ENCODE data around the gene ZNF564. TPM values are rescaled to one million over a fixed set of nuclear protein-coding genes. Genes with fewer than 3 reads are reported as not detected.

Gene ZNF564
- 7.6 and 8.2 TPM in 2 replicates for total RNA-seq

DNA sequence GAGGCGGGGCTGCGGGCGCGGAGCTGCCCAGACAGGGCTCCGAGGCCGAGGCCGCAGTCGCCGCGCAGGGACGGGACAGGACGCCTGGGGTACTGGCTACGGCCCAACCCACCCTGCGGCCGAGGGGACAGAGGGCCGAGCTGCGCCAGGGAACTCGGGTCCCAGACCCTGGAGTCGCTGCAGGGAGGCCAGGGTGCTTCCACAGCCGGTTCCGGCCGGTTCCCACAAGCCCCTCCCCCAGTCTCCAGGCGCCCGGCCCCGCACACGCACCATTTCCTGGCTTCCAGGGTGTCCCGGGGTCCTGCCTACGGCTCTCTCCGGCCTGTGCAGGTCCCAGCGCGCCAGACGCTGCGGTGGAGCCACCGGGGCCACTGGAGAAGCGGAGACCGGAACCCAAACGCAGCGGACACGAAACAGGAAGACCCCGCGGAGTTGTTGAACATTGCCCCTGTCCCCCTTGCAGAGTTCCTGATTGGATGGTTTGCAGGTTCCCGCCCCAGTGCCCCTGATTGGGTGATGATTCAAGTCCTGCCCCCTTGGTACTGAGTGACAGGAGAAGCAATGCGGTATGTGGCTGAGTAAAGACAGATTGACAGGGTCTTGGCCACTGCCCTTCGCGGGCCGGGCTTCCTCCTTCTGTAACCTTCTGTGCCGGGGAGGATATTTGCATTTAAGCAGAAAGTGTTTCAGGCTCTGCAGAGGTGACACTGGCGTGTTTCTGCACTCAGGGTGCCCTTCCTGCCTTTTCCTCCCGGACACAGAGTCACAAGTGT lies at the start of gene ZNF564:
ZNF564 (minus strand) TSS at position 423 of the 773 bp plus-strand sequence; CDS start at position 273, 150 bp downstream.

DNA sequence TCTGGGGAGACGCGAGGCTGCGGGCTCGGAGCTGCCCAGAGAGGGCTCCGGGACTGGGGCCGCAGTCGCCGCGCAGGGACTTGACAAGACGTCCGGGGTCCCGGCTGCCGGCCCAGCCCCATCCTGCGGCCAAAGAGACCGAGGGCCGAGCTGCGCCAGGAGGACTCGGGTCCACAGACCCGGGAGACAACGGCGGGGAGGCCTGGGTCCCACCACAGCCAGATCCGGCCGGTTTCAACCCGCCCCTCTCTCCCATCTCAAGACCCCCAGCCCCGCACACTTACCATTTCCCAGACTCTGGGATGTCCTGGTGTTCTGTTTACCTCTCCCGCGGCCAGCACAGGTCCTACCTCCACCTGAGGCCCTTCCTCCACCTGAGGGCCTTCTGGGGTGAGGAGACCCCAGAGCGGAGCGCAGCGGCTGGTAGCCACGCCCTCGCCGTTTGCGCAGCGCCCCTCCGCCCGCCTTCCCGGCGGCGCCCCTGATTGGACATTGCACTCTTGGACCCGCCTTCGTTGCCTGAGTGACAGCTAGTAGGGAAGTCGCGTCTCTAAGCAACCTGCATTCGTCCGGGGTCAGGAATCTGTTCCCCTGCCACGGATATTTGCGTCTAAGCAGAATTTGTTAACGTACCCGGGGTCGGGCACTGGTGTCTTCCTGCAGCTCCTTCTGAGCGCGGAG lies 66.8 kb downstream of the ZNF564 start, which contains the start of gene ZNF709:
ZNF709 (minus strand) TSS at position 446 of the 681 bp plus-strand sequence; CDS start at position 287, 159 bp downstream.

Other genes with a start within 250 kb of the ZNF564 start
- 5.2 and 5.4 TPM in 2 replicates for gene ZNF563, start 217.8 kb downstream of the ZNF564 start, total RNA-seq
- gene ZNF442, start 185.8 kb downstream of the ZNF564 start, total RNA-seq, result 3.8 and 4.3 TPM in 2 replicates
- gene ZNF799, start 150.2 kb downstream of the ZNF564 start, total RNA-seq, result 1.7 and 1.9 TPM in 2 replicates
- 2.4 and 2.6 TPM in 2 replicates for gene ZNF443, start 110.5 kb downstream of the ZNF564 start, total RNA-seq
- gene ZNF709, start 66.7 kb downstream of the ZNF564 start, total RNA-seq, result 3.2 and 3.8 TPM in 2 replicates
- gene ZNF490, start 59.3 kb upstream of the ZNF564 start, total RNA-seq, result 6.7 and 7.4 TPM in 2 replicates
- 8.8 and 11.8 TPM in 2 replicates for gene ZNF791, start 59.4 kb upstream of the ZNF564 start, total RNA-seq
- 22.1 and 27.6 TPM in 2 replicates for gene MAN2B1, start 115.3 kb upstream of the ZNF564 start, total RNA-seq
- gene WDR83, start 115.3 kb upstream of the ZNF564 start, total RNA-seq, result 11.7 and 12.6 TPM in 2 replicates
- gene DHPS, start 130.4 kb upstream of the ZNF564 start, total RNA-seq, result 57.5 and 63.5 TPM in 2 replicates
- gene GNG14, start 136.5 kb upstream of the ZNF564 start, total RNA-seq, result not detected in 2 replicates
- gene FBXW9, start 145.1 kb upstream of the ZNF564 start, total RNA-seq, result 3.9 and 4.6 TPM in 2 replicates
- gene TNPO2, start 172.4 kb upstream of the ZNF564 start, total RNA-seq, result 33.9 and 41.4 TPM in 2 replicates
- gene TRIR, start 183.2 kb upstream of the ZNF564 start, total RNA-seq, result 118 and 120 TPM in 2 replicates
- gene GET3, start 186.0 kb upstream of the ZNF564 start, total RNA-seq, result 120 and 140 TPM in 2 replicates
- gene BEST2, start 200.3 kb upstream of the ZNF564 start, total RNA-seq, result under 0.01 TPM in 2 replicates
- gene HOOK2, start 224.1 kb upstream of the ZNF564 start, total RNA-seq, result 16.4 and 22.4 TPM in 2 replicates
- 37.8 and 47.2 TPM in 2 replicates for gene JUNB, start 240.0 kb upstream of the ZNF564 start, total RNA-seq